Hepatocyte (in vitro differentiated cells): Measurements from ENCODE around the gene PCSK6. TPM values are rescaled to one million over a fixed set of nuclear protein-coding genes. Genes with fewer than 3 reads are reported as not detected.

Experiments
- DNase-seq: peaks from one replicate; pipeline ENCODE4 v3.0.0-alpha.2; 2016; ENCODE audit warnings: low spot score
- H2AFZ ChIP-seq: fragments of 200-600 bp; sonication (generic); 2 replicates; pipeline ENCODE4 v1.6.0; 2016; ENCODE audit warnings: antibody characterized with exemption, mild to moderate bottlenecking
- H3K27ac ChIP-seq: fragments of 200-600 bp; sonication (generic); 2 replicates; pipeline ENCODE4 v1.5.1; 2016; ENCODE audit warnings: mild to moderate bottlenecking
- H3K27me3 ChIP-seq: fragments of 200-600 bp; sonication (generic); 2 replicates; pipeline ENCODE4 v1.6.1; 2016
- H3K36me3 ChIP-seq: fragments of 200-600 bp; sonication (generic); replicated peaks from 2 replicates; pipeline ENCODE4 v1.5.1; 2016; ENCODE audit warnings: low read depth; ENCODE audit not compliant: insufficient read depth
- H3K4me1 ChIP-seq: fragments of 200-600 bp; sonication (generic); 2 replicates; pipeline ENCODE4 v1.5.1; 2016; ENCODE audit warnings: mild to moderate bottlenecking, moderate library complexity; ENCODE audit not compliant: insufficient read depth
- H3K4me2 ChIP-seq: fragments of 200-600 bp; sonication (generic); 2 replicates; pipeline ENCODE4 v1.6.0; 2016
- H3K4me3 ChIP-seq: fragments of 200-600 bp; sonication (generic); 2 replicates; pipeline ENCODE4 v1.5.1; 2016; ENCODE audit warnings: mild to moderate bottlenecking
- H3K79me2 ChIP-seq: fragments of 200-600 bp; sonication (generic); 2 replicates; pipeline ENCODE4 v1.6.0; 2017; ENCODE audit warnings: mild to moderate bottlenecking
- H3K9me2 ChIP-seq: fragments of 200-600 bp; sonication (generic); replicated peaks from 2 replicates; pipeline ENCODE4 v1.6.0; 2017; ENCODE audit warnings: mild to moderate bottlenecking; ENCODE audit not compliant: insufficient read depth
- H3K9me3 ChIP-seq: fragments of 200-600 bp; sonication (generic); 2 replicates; pipeline ENCODE4 v1.5.1; 2016; ENCODE audit warnings: low read depth, mild to moderate bottlenecking
- H4K20me1 ChIP-seq: fragments of 200-600 bp; sonication (generic); 2 replicates; pipeline ENCODE4 v1.6.0; 2016; ENCODE audit warnings: mild to moderate bottlenecking; ENCODE audit not compliant: insufficient read depth, poor library complexity, severe bottlenecking
- CTCF ChIP-seq: fragments of 200-600 bp; sonication (generic); IDR thresholded peaks from 2 replicates; pipeline ENCODE4 v1.5.1; 2016; ENCODE audit warnings: antibody characterized with exemption, mild to moderate bottlenecking; ENCODE audit not compliant: poor library complexity
- EZH2 ChIP-seq: fragments of 200-600 bp; sonication (generic); IDR thresholded peaks from 2 replicates; pipeline ENCODE4 v1.6.1; 2016; ENCODE audit warnings: antibody characterized with exemption, mild to moderate bottlenecking, borderline replicate concordance
- EZH2phosphoT487 ChIP-seq: fragments of 200-600 bp; sonication (generic); IDR thresholded peaks from one replicate; pipeline ENCODE4 v1.6.1; 2018; ENCODE audit warnings: antibody characterized with exemption, mild to moderate bottlenecking, low read depth, moderate library complexity; ENCODE audit not compliant: unreplicated experiment, severe bottlenecking
- WGBS: methylation state at CpG from one replicate; pipeline ENCODE4 v1.1.6; 2016; ENCODE audit warnings: low lambda C conversion rate; ENCODE audit errors: missing lambda C conversion rate; 5-methylcytosine and 5-hydroxymethylcytosine counted together
- polyA plus RNA-seq: library from polyadenylated mRNA; unstranded; fragments of >200 nt; fragmentation: Nextera tagmentation; extraction: Ambion mirVana; gene quantifications from 2 replicates; pipeline ENCODE4 v1.2.1, GENCODE V29; 2016
- total RNA-seq: library from RNA; depleted of rRNA; stranded (reverse); fragments of >200 nt; gene quantifications from 2 replicates; pipeline ENCODE4 v1.2.3, GENCODE V29; 2014

Gene PCSK6
- total and polyA plus RNA-seq, 2 experiments from 2014 or later: 31.7 to 40.5 TPM

- Histone ChIP-seq H3K9me3 (no peaks in the 10 kb centered on the region), H3K79me2 (no peaks in the 10 kb centered on the region), H3K4me2 (no peak overlapping the region), H3K9me2 (no peaks in the 10 kb centered on the region), H4K20me1 (no peaks in the 10 kb centered on the region), H3K4me3 (no peak overlapping the region), H2AFZ (no peak overlapping the region), H3K4me1 (no peaks in the 10 kb centered on the region), H3K27ac (no peak overlapping the region), H3K36me3 (no peaks in the 10 kb centered on the region), H3K27me3 (no peaks in the 10 kb centered on the region)
- no peak for DNase-seq
- 81% methylated on average over 4 of the region's 4 CpGs for WGBS
- no peak for TF ChIP-seq CTCF
- TF ChIP-seq EZH2phosphoT487: no peak
- no peak for TF ChIP-seq EZH2
Measured at GRCh38 chr15:101262551-101262950, 227.0 kb downstream of the PCSK6 start.

DNA sequence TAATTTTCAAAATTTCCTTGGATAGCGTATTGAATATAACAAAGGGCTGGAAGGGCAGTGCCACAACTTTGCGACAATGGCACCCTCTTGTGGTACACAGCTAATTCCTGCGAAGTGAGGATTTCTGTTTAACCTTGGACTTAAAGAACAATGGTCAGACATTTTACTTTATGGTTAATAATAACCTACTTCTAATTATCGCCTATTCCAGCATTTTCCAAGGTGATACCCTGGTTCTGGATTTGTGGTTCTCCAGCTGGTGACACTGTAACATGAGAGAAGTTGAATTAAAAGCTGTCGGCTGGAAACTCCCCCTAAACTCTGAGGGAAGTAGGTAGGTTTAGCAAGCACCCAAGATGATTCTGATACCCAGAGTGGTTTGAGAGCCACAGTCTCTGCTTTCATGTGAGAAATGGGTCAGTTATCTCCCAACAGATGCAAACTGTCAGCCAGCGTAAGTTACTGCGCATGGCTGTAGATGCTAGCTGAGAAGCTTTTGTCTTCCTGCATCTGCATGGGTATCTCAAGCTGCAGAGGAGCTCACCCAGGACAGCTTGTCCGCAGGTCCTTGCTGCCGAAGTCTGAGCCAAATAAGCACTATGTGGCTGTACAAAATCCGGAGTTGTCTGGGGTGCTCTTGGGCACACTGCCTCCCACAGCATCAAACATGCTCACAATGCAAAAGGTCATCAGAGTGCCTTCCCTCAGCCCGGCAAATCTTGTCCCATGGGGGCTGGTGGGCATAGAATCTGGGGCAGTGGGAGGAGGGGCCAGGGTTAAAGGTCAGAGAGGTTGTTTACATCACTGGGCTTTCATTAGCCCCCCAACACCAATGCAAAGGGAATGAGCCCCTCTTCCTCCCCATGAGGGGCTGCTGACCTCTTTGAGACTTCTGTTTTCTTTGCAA, 231.0 kb downstream of the PCSK6 start:
- Histone ChIP-seq H3K27ac (no peak overlapping the region), H3K79me2 (no peaks in the 10 kb centered on the region), H2AFZ (no peak overlapping the region), H3K9me2 (no peaks in the 10 kb centered on the region), H3K36me3 (no peaks in the 10 kb centered on the region), H3K27me3 (no peaks in the 10 kb centered on the region), H3K9me3 (no peaks in the 10 kb centered on the region), H3K4me1 (peaks cover 13% of the 10 kb centered on the region), H3K4me3 (no peak overlapping the region), H4K20me1 (no peaks in the 10 kb centered on the region), H3K4me2 (no peak overlapping the region)
- DNase-seq: peak; percentile 80
- 53% methylated on average over 11 of the region's 11 CpGs for WGBS
- TF ChIP-seq EZH2phosphoT487: no peak
- peak; percentile 97 for TF ChIP-seq CTCF
- no peak for TF ChIP-seq EZH2

DNA sequence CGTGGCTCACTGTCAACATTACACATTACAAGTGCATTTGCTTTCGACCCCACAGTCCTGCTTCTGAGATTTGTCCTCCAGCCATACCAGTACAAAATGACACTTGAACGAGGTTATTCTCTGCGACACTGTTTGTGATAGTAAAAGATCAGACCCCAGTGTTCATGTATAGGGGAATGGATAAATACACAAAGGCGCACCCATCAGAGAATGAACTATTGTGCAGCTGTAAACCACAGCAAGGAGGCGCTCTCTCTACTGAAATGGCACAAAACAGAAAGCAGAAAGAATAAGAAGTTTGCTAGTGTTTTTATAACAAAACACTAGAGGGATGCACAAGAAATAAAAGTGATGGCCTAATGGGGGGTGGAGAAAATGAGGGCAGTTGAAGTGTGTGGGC, 232.8 kb downstream of the PCSK6 start:
- Histone ChIP-seq H2AFZ (no peak overlapping the region), H3K9me3 (no peaks in the 10 kb centered on the region), H3K4me1 (peaks cover 21% of the 10 kb centered on the region), H3K36me3 (no peaks in the 10 kb centered on the region), H3K27ac (no peak overlapping the region), H3K9me2 (no peaks in the 10 kb centered on the region), H3K27me3 (no peaks in the 10 kb centered on the region), H3K4me3 (no peak overlapping the region), H3K4me2 (no peak overlapping the region), H3K79me2 (peaks cover 3% of the 10 kb centered on the region), H4K20me1 (no peaks in the 10 kb centered on the region)
- DNase-seq: no peak
- no peak for TF ChIP-seq EZH2
- TF ChIP-seq CTCF: peak; percentile 22
- 91% methylated on average over 6 of the region's 6 CpGs for WGBS
